ENCODE results near the gene HYKK. TPM values are rescaled to one million over a fixed set of nuclear protein-coding genes. Genes with fewer than 3 reads are reported as not detected.

The HYKK gene
- total and polyA plus RNA-seq, 9 of the 15 experiments (the other 6 are each of a cell fraction or from before 2014, with no cell fraction given), result 1.9 to 6.1 (median 4.3) TPM

- TF ChIP-seq MYC (IDR thresholded peaks at IDR 0.05; ENCODE audit: low read depth, low read length), result peak; percentile 57
- TF ChIP-seq MYC (CRISPR knock-in tag; IDR thresholded peaks at IDR 0.05; ENCODE audit: borderline replicate concordance, low read depth), result no peak; the same call in 1 of the 2 replicates
- peak; percentile 57; the same call in 1 of the 2 replicates for TF ChIP-seq SUPT5H (IDR thresholded peaks at IDR 0.05)
- no peak for TF ChIP-seq NR2C2 (CRISPR knock-in tag; IDR thresholded peaks at IDR 0.05)
- peak; percentile 52; the same call in 1 of the 2 replicates for TF ChIP-seq NR2C2 (tag; IDR thresholded peaks at IDR 0.05)
- no peak for TF ChIP-seq ATF1 (CRISPR knock-in tag; IDR thresholded peaks at IDR 0.05)
- TF ChIP-seq ATF1 (tag; IDR thresholded peaks at IDR 0.05), result peak; percentile 69; the same call in 1 of the 2 replicates
- TF ChIP-seq TAF1 (IDR thresholded peaks at IDR 0.05; ENCODE audit: control insufficient read depth, extremely low read depth, insufficient read depth, low read length, severe bottlenecking), result peak; percentile 44
- peak; percentile 88; the same call in 1 of the 2 replicates for TF ChIP-seq ZBTB7A (IDR thresholded peaks at IDR 0.05; ENCODE audit: borderline replicate concordance, control insufficient read depth, low read depth, low read length)
- TF ChIP-seq RCOR1 (IDR thresholded peaks at IDR 0.05; ENCODE audit: borderline replicate concordance in 1 of 2, low read depth in 2 of 2, low read length in 2 of 2), result peak in 1 of 2 experiments; percentile 66; a peak in 1 of 4 replicates
- no peak for TF ChIP-seq NFIX (CRISPR knock-in tag; IDR thresholded peaks at IDR 0.05; ENCODE audit: low read depth)
- peak; percentile 46; the same call in 1 of the 2 replicates for TF ChIP-seq ARID4B (CRISPR knock-in tag; IDR thresholded peaks at IDR 0.05)
- peak; percentile 87 for TF ChIP-seq POLR2G (IDR thresholded peaks at IDR 0.05; ENCODE audit: low read depth, low read length)
- peak; percentile 60 for TF ChIP-seq CCNT2 (IDR thresholded peaks at IDR 0.05; ENCODE audit: borderline replicate concordance, extremely low read depth, insufficient read length, low read depth, low read length)
- peak; percentile 13; the same call in 1 of the 2 replicates for TF ChIP-seq NFIC (IDR thresholded peaks at IDR 0.05)
- peak; percentile 89 for TF ChIP-seq NKRF (IDR thresholded peaks at IDR 0.05; ENCODE audit: borderline replicate concordance)
Observed at GRCh38 chr15:78506971-78507830, at the start of gene HYKK (continued).
